Loucy (cell line): ENCODE measurements around the gene EMC10.

ENCODE experiments used
- H2AFZ ChIP-seq: fragments of 200-600 bp; sonication (generic); 2 replicates; pipeline ENCODE4 v1.6.0; 2016; ENCODE audit warnings: antibody characterized with exemption, mild to moderate bottlenecking, low read length, moderate library complexity
- H3F3A ChIP-seq: fragments of 200-600 bp; 2 replicates; pipeline ENCODE4 v1.6.0; 2016; ENCODE audit warnings: antibody characterized with exemption, low read depth, mild to moderate bottlenecking
- H3K27me3 ChIP-seq: fragments of 200-600 bp; sonication (generic); 2 replicates; pipeline ENCODE4 v1.6.1; 2014; ENCODE audit warnings: low read length, mild to moderate bottlenecking; ENCODE audit not compliant: insufficient read depth, poor library complexity, severe bottlenecking
- H3K36me3 ChIP-seq: fragments of 200-600 bp; sonication (generic); 2 replicates; pipeline ENCODE4 v1.6.1; 2016; ENCODE audit warnings: low read length; ENCODE audit not compliant: insufficient read depth
- H3K4me1 ChIP-seq: fragments of 200-600 bp; sonication (generic); 2 replicates; pipeline ENCODE4 v1.5.1; 2014; ENCODE audit warnings: low read length, mild to moderate bottlenecking; ENCODE audit not compliant: insufficient read depth, poor library complexity, severe bottlenecking
- H3K4me2 ChIP-seq: fragments of 200-600 bp; sonication (generic); 2 replicates; pipeline ENCODE4 v1.6.0; 2014; ENCODE audit warnings: antibody characterized with exemption, low read length, low read depth, mild to moderate bottlenecking; ENCODE audit not compliant: poor library complexity, severe bottlenecking
- H3K4me3 ChIP-seq: fragments of 200-600 bp; sonication (generic); 2 replicates; pipeline ENCODE4 v1.5.1; 2014; ENCODE audit warnings: low read length, mild to moderate bottlenecking, mixed read lengths; ENCODE audit not compliant: poor library complexity, severe bottlenecking
- H3K79me2 ChIP-seq: fragments of 200-600 bp; sonication (generic); 2 replicates; pipeline ENCODE4 v1.6.1; 2014; ENCODE audit warnings: low read length; ENCODE audit not compliant: insufficient read depth
- H3K9ac ChIP-seq: fragments of 200-600 bp; sonication (generic); 2 replicates; pipeline ENCODE4 v1.6.0; 2014; ENCODE audit warnings: mild to moderate bottlenecking, low read depth, low read length, moderate library complexity; ENCODE audit not compliant: poor library complexity, severe bottlenecking
- H3K9me2 ChIP-seq: fragments of 200-600 bp; sonication (generic); replicated peaks from 2 replicates; pipeline ENCODE4 v1.6.1; 2016; ENCODE audit warnings: low read depth, low read length, mixed read lengths
- H3K9me3 ChIP-seq: fragments of 200-600 bp; sonication (generic); 2 replicates; pipeline ENCODE4 v1.6.1; 2014; ENCODE audit warnings: mild to moderate bottlenecking, antibody characterized with exemption, low read length, low read depth; ENCODE audit not compliant: insufficient read depth
- H4K20me1 ChIP-seq: fragments of 200-600 bp; sonication (generic); 2 replicates; pipeline ENCODE4 v1.6.0; 2014; ENCODE audit warnings: antibody characterized with exemption, low read length, mild to moderate bottlenecking; ENCODE audit not compliant: insufficient read depth, poor library complexity, severe bottlenecking
- EZH2phosphoT487 ChIP-seq: fragments of 200-600 bp; IDR thresholded peaks from 2 replicates; pipeline ENCODE4 v1.6.1; 2018; ENCODE audit warnings: antibody characterized with exemption, mild to moderate bottlenecking, moderate library complexity, borderline replicate concordance
- TF ChIP-seq, protein P1 (sequence below): fragments of 200-600 bp; sonication (generic); conservative IDR thresholded peaks from 2 replicates; pipeline ENCODE4 v1.5.1; 2014; ENCODE audit warnings: mild to moderate bottlenecking, antibody characterized with exemption, low read length

Gene EMC10

DNA sequence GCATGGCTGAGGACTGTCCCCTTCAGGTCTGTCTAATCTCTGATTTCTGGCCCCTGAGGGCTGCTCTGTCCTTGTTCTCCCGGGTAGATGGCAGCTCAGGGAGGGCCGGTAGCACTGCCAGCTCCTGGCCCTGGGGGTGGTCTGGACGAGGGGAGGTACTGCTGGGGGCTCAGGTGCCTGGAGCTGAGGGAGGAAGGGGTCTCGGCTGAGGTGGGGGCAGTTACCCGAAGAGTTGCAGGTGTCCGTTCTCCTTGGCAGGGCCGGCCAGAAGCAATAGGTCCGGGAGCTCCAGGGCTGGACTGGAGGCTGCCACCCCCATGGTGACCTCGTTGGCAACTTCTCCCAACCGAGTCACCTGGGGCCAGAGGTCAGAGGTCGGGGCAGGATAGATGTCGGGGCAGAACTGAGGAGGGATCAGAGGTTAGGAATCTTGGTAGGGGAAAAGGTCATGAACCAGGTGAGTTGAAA lies 1.2 kb upstream of the EMC10 start:
- H3K4me2 ChIP-seq = no peak overlapping the region

DNA sequence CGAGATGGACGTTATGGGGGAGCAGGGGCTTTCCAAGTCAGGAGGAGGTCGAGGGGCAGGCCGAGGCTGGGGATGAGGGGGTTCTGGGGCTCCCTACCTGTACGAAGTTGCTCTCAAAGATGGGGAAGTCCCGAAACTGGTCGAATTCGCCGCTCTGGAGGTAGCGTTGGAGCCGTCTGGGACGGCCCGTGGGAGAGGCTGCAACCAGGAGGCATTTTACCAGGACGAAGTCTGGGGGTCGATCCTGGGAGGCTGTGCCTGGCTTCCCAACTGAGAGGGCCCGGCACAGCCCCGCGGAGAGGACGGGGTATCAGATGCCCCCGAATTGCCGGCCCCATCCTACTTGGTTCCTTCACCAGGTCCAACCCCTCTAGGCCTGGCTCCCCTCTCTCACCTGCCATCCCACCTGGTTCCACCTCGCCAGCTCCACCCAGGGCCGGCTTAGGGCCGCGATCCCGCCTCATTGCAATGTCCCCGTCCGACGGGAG lies 527 bp upstream of the EMC10 start:
- no peaks in the 10 kb centered on the region for H3K9me3 ChIP-seq
- no peaks in the 10 kb centered on the region for H3K4me1 ChIP-seq
- H3K9ac ChIP-seq = no peak overlapping the region
- no peaks in the 10 kb centered on the region for H3K27me3 ChIP-seq
- no peaks in the 10 kb centered on the region for H4K20me1 ChIP-seq
- no peak overlapping the region for H3K4me3 ChIP-seq
- no peak overlapping the region for H2AFZ ChIP-seq
- H3K36me3 ChIP-seq = no peaks in the 10 kb centered on the region
- H3K79me2 ChIP-seq = no peaks in the 10 kb centered on the region
- no peaks in the 10 kb centered on the region for H3F3A ChIP-seq
- no peaks in the 10 kb centered on the region for H3K9me2 ChIP-seq
- TF ChIP-seq, protein P1, sequence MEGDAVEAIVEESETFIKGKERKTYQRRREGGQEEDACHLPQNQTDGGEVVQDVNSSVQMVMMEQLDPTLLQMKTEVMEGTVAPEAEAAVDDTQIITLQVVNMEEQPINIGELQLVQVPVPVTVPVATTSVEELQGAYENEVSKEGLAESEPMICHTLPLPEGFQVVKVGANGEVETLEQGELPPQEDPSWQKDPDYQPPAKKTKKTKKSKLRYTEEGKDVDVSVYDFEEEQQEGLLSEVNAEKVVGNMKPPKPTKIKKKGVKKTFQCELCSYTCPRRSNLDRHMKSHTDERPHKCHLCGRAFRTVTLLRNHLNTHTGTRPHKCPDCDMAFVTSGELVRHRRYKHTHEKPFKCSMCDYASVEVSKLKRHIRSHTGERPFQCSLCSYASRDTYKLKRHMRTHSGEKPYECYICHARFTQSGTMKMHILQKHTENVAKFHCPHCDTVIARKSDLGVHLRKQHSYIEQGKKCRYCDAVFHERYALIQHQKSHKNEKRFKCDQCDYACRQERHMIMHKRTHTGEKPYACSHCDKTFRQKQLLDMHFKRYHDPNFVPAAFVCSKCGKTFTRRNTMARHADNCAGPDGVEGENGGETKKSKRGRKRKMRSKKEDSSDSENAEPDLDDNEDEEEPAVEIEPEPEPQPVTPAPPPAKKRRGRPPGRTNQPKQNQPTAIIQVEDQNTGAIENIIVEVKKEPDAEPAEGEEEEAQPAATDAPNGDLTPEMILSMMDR = no peak
- no peak for TF ChIP-seq EZH2phosphoT487
- H3K4me2 ChIP-seq = no peak overlapping the region

More for the DNA sequence above, 1.2 kb upstream of the EMC10 start:
- no peaks in the 10 kb centered on the region for H3F3A ChIP-seq
- H3K4me3 ChIP-seq = no peak overlapping the region
- no peak overlapping the region for H3K9ac ChIP-seq
- H3K36me3 ChIP-seq = no peaks in the 10 kb centered on the region
- H3K9me3 ChIP-seq = no peaks in the 10 kb centered on the region
- H3K27me3 ChIP-seq = no peaks in the 10 kb centered on the region
- no peak overlapping the region for H2AFZ ChIP-seq
- TF ChIP-seq, protein P1 = no peak
- TF ChIP-seq EZH2phosphoT487 = no peak
- H3K79me2 ChIP-seq = no peaks in the 10 kb centered on the region
- H3K9me2 ChIP-seq = no peaks in the 10 kb centered on the region
- H4K20me1 ChIP-seq = no peaks in the 10 kb centered on the region
- H3K4me1 ChIP-seq = no peaks in the 10 kb centered on the region

DNA sequence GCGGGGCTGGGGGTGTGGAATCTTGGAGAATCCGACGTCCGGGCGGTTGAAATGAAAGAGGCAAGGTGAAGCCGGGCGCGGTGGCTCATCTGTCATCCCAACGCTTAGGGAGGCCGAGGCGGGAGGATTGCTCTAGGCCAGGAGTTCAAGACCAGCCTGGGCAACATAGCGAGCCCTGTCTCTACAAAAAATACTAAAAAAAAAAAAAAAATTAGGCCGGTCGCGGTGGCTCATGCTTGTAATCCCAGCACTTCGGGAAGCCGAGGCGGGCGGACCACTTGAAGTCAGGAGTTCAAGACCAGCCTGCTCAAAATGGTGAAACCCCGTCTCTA lies 566 bp downstream of the EMC10 start:
- H3K4me3 ChIP-seq = no peak overlapping the region
- no peak overlapping the region for H3K4me2 ChIP-seq
- H3K9me2 ChIP-seq = no peaks in the 10 kb centered on the region
- no peaks in the 10 kb centered on the region for H3K79me2 ChIP-seq
- H3K4me1 ChIP-seq = no peaks in the 10 kb centered on the region
- no peaks in the 10 kb centered on the region for H3K9me3 ChIP-seq
- H3K9ac ChIP-seq = no peak overlapping the region
- no peak overlapping the region for H2AFZ ChIP-seq
- TF ChIP-seq, protein P1 = no peak
- no peak for TF ChIP-seq EZH2phosphoT487
- no peaks in the 10 kb centered on the region for H3K36me3 ChIP-seq
- H3K27me3 ChIP-seq = no peaks in the 10 kb centered on the region
- H4K20me1 ChIP-seq = no peaks in the 10 kb centered on the region
- no peaks in the 10 kb centered on the region for H3F3A ChIP-seq
